Small intestine (tissue), 7 donors: ENCODE measurements around the gene RNPEPL1. TPM values are rescaled to one million over a fixed set of nuclear protein-coding genes. Genes with fewer than 3 reads are reported as not detected.

ENCODE experiments used
- DNase-seq, 2 donors: peaks; one replicate each; pipeline versions ENCODE4 v3.0.0 to v3.0.0-alpha.2; 2013
- FAIRE-seq: peaks from 2 replicates; lab custom pipeline; 2012; peaks lifted over from hg19 to GRCh38; lab: Jason Lieb, UNC
- H3K27ac ChIP-seq, 3 donors: one replicate each; pipeline ENCODE4 v1.5.1; 2013; ENCODE audit warnings: low read length in 2 of 3, mild to moderate bottlenecking in 2 of 3, control low read depth in 1 of 3, inconsistent platforms in 1 of 3, low read depth in 1 of 3, moderate library complexity in 1 of 3
- H3K27me3 ChIP-seq, 3 donors: one replicate each; pipeline ENCODE4 v1.6.1; 2013; ENCODE audit warnings: low read length in 3 of 3, inconsistent platforms in 1 of 3; ENCODE audit not compliant: control insufficient read depth in 3 of 3, insufficient read depth in 3 of 3
- H3K36me3 ChIP-seq, 3 donors: one replicate each; pipeline ENCODE4 v1.6.1; 2013; ENCODE audit warnings: low read length in 3 of 3, inconsistent platforms in 1 of 3, low read depth in 1 of 3, mild to moderate bottlenecking in 1 of 3, moderate library complexity in 1 of 3; ENCODE audit not compliant: control insufficient read depth in 3 of 3, insufficient read depth in 2 of 3
- H3K4me1 ChIP-seq, 3 donors: one replicate each; pipeline ENCODE4 v1.6.1; 2013; ENCODE audit warnings: low read length in 2 of 3, inconsistent platforms in 1 of 3, low read depth in 1 of 3, mild to moderate bottlenecking in 1 of 3, moderate library complexity in 1 of 3; ENCODE audit not compliant: control insufficient read depth in 3 of 3, insufficient read depth in 2 of 3
- H3K4me3 ChIP-seq, 3 donors: one replicate each; pipeline ENCODE4 v1.5.1; 2013; ENCODE audit warnings: low read length in 3 of 3, control low read depth in 1 of 3, inconsistent platforms in 1 of 3, low read depth in 1 of 3, mild to moderate bottlenecking in 1 of 3, moderate library complexity in 1 of 3
- H3K9me3 ChIP-seq, 2 donors: one replicate each; pipeline ENCODE4 v1.6.1; 2013; ENCODE audit warnings: low read depth in 1 of 2, low read length in 1 of 2; ENCODE audit not compliant: control insufficient read depth in 2 of 2, insufficient read depth in 1 of 2
- WGBS, 3 donors: extraction: QIAGEN DNeasy Blood & Tissue Kit; methylation state at CpG; one replicate each; pipeline ENCODE4 v1.1.7; 2013; 5-methylcytosine and 5-hydroxymethylcytosine counted together
- polyA plus RNA-seq, 4 donors: library from polyadenylated mRNA; stranded (reverse) in 3 of 4; unstranded in 1 of 4; fragments of 200-250 nt in 3 of 4; fragments of 120-200 nt in 1 of 4; gene quantifications; one replicate each; pipeline versions ENCODE4 v1.2.1 to v1.2.3, GENCODE V29; 2013
- donor health status: healthy with polysubstance abuse.
- donor health status: control.
- donor health status: control.
- donor health status: Bipolar disorder and iron deficiency.
- donor health status: healthy.

RNPEPL1 gene
- polyA plus RNA-seq, 4 donors = 63.6 to 149 (median 115) TPM

GRCh38 chr2:240570531-240571313, 2.4 kb downstream of the RNPEPL1 start:
- Histone ChIP-seq H3K36me3 (peaks cover 2 to 55% (median 7%) of the 10 kb centered on the region in 3 donors), H3K27me3 (no peaks in the 10 kb centered on the region), H3K4me3 (no peak overlapping the region), H3K9me3 (no peaks in the 10 kb centered on the region), H3K27ac (no peak overlapping the region), H3K4me1 (peaks cover 5 to 32% (median 10%) of the 10 kb centered on the region in 3 donors)
- no peak for FAIRE-seq
- DNase-seq = no peak
- WGBS, 3 donors = 82 to 85% (median 83%) methylated on average over 10 to 11 of the region's 11 CpGs

GRCh38 chr2:240571314-240571973, 3.2 kb downstream of the RNPEPL1 start:
- no peak for FAIRE-seq
- H3K27ac ChIP-seq = no peak overlapping the region
- peaks cover 5 to 27% (median 10%) of the 10 kb centered on the region in 3 donors for H3K4me1 ChIP-seq
- no peak overlapping the region for H3K4me3 ChIP-seq
- no peaks in the 10 kb centered on the region for H3K9me3 ChIP-seq
- DNase-seq = no peak
- 87 to 92% (median 92%) methylated on average over 18 of the region's 18 CpGs for WGBS, 3 donors
- H3K36me3 ChIP-seq = peaks cover 4 to 62% (median 11%) of the 10 kb centered on the region in 3 donors
- no peaks in the 10 kb centered on the region for H3K27me3 ChIP-seq

GRCh38 chr2:240572141-240573031, 4.1 kb downstream of the RNPEPL1 start:
- Histone ChIP-seq H3K9me3 (no peaks in the 10 kb centered on the region), H3K4me1 (peaks cover 5 to 18% (median 8%) of the 10 kb centered on the region in 3 donors), H3K4me3 (no peak overlapping the region), H3K36me3 (peaks cover 5 to 71% (median 19%) of the 10 kb centered on the region in 3 donors), H3K27me3 (no peaks in the 10 kb centered on the region), H3K27ac (no peak overlapping the region)
- no peak for FAIRE-seq
- DNase-seq = no peak
- 82 to 89% (median 86%) methylated on average over 30 of the region's 30 CpGs for WGBS, 3 donors

- H3K36me3 ChIP-seq = peaks cover 6 to 78% (median 20%) of the 10 kb centered on the region in 3 donors
Observed at GRCh38 chr2:240573071-240573515, 4.8 kb downstream of the RNPEPL1 start.

GRCh38 chr2:240573516-240574385, 5.5 kb downstream of the RNPEPL1 start:
- Histone ChIP-seq H3K4me1 (peaks cover 5 to 16% (median 8%) of the 10 kb centered on the region in 3 donors), H3K9me3 (no peaks in the 10 kb centered on the region), H3K27ac (no peak overlapping the region), H3K36me3 (peaks cover 7 to 85% (median 20%) of the 10 kb centered on the region in 3 donors), H3K4me3 (no peak overlapping the region), H3K27me3 (no peaks in the 10 kb centered on the region)
- no peak for DNase-seq
- 91 to 93% (median 92%) methylated on average over 36 to 37 of the region's 37 CpGs for WGBS, 3 donors
- no peak for FAIRE-seq

More at GRCh38 chr2:240573071-240573515, 4.8 kb downstream of the RNPEPL1 start:
- no peak overlapping the region for H3K27ac ChIP-seq
- peaks cover 5 to 12% (median 8%) of the 10 kb centered on the region in 3 donors for H3K4me1 ChIP-seq
- WGBS, 3 donors = 90 to 93% (median 90%) methylated on average over 19 to 20 of the region's 20 CpGs
- DNase-seq (no peak), FAIRE-seq (no peak)
- H3K4me3 ChIP-seq = no peak overlapping the region
- no peaks in the 10 kb centered on the region for H3K27me3 ChIP-seq
- no peaks in the 10 kb centered on the region for H3K9me3 ChIP-seq

- Histone ChIP-seq H3K9me3 (no peaks in the 10 kb centered on the region), H3K4me3 (no peak overlapping the region), H3K36me3 (peaks cover 7 to 93% (median 20%) of the 10 kb centered on the region in 3 donors), H3K27ac (no peak overlapping the region), H3K27me3 (no peaks in the 10 kb centered on the region), H3K4me1 (peaks cover 10 to 18% (median 11%) of the 10 kb centered on the region in 3 donors)
- FAIRE-seq = no peak
- WGBS, 3 donors = 85 to 91% (median 88%) methylated on average over 19 to 21 of the region's 21 CpGs
- DNase-seq = no peak
Observed at GRCh38 chr2:240574386-240575100, 6.3 kb downstream of the RNPEPL1 start.
